ENCODE data around the gene ARHGAP24.
"Not testable (repeated sequence)": the region's sequence is repeated elsewhere in the genome, so short reads cannot be mapped to it uniquely, and the experiment has no call there.

Gene ARHGAP24

GRCh38 chr4:85956293-85956945 is 481.5 kb downstream of the ARHGAP24 start:
- no peak for TF ChIP-seq CTCF (IDR thresholded peaks at IDR 0.05; ENCODE audit: poor library complexity, severe bottlenecking)
- Histone ChIP-seq H3K9me3 (ENCODE audit: severe bottlenecking) (no peaks in the 10 kb centered on the region), H3K4me1 (ENCODE audit: insufficient read depth, poor library complexity, severe bottlenecking) (peaks cover 12% of the 10 kb centered on the region), H3K27me3 (ENCODE audit: insufficient read depth, poor library complexity, severe bottlenecking) (no peaks in the 10 kb centered on the region), H3K27ac (ENCODE audit: poor library complexity, severe bottlenecking) (no peak overlapping the region), H3K36me3 (ENCODE audit: low read depth) (no peaks in the 10 kb centered on the region), H3K4me3 (ENCODE audit: severe bottlenecking) (no peak overlapping the region)
- DNase-seq (ENCODE audit: low spot score) (no peak), ATAC-seq (ENCODE audit: low read depth) (no peak)

GRCh38 chr4:85961887-85962286 is 486.9 kb downstream of the ARHGAP24 start:
- DNase-seq (ENCODE audit: low spot score) (no peak), ATAC-seq (ENCODE audit: low read depth) (no peak)
- no peak overlapping the region for H3K27ac ChIP-seq (ENCODE audit: poor library complexity, severe bottlenecking)
- no peaks in the 10 kb centered on the region for H3K4me1 ChIP-seq (ENCODE audit: insufficient read depth, poor library complexity, severe bottlenecking)
- H3K4me3 ChIP-seq (ENCODE audit: severe bottlenecking) = no peak overlapping the region
- no peaks in the 10 kb centered on the region for H3K27me3 ChIP-seq (ENCODE audit: insufficient read depth, poor library complexity, severe bottlenecking)
- H3K9me3 ChIP-seq (ENCODE audit: severe bottlenecking) = no peaks in the 10 kb centered on the region
- no peaks in the 10 kb centered on the region for H3K36me3 ChIP-seq (ENCODE audit: low read depth)
- no peak for TF ChIP-seq CTCF (IDR thresholded peaks at IDR 0.05; ENCODE audit: poor library complexity, severe bottlenecking)

GRCh38 chr4:85963231-85963630 is 488.3 kb downstream of the ARHGAP24 start:
- no peak for TF ChIP-seq CTCF (IDR thresholded peaks at IDR 0.05; ENCODE audit: poor library complexity, severe bottlenecking)
- H3K4me3 ChIP-seq (ENCODE audit: severe bottlenecking) = no peak overlapping the region
- no peaks in the 10 kb centered on the region for H3K4me1 ChIP-seq (ENCODE audit: insufficient read depth, poor library complexity, severe bottlenecking)
- ATAC-seq (ENCODE audit: low read depth) (no peak), DNase-seq (ENCODE audit: low spot score) (no peak)
- H3K27ac ChIP-seq (ENCODE audit: poor library complexity, severe bottlenecking) = no peak overlapping the region
- H3K27me3 ChIP-seq (ENCODE audit: insufficient read depth, poor library complexity, severe bottlenecking) = no peaks in the 10 kb centered on the region
- no peaks in the 10 kb centered on the region for H3K36me3 ChIP-seq (ENCODE audit: low read depth)
- H3K9me3 ChIP-seq (ENCODE audit: severe bottlenecking) = no peaks in the 10 kb centered on the region

GRCh38 chr4:85964298-85964697 is 489.3 kb downstream of the ARHGAP24 start:
- Histone ChIP-seq H3K4me3 (ENCODE audit: severe bottlenecking) (no peak overlapping the region), H3K4me1 (ENCODE audit: insufficient read depth, poor library complexity, severe bottlenecking) (no peaks in the 10 kb centered on the region), H3K9me3 (ENCODE audit: severe bottlenecking) (no peaks in the 10 kb centered on the region), H3K27ac (ENCODE audit: poor library complexity, severe bottlenecking) (no peak overlapping the region), H3K36me3 (ENCODE audit: low read depth) (no peaks in the 10 kb centered on the region), H3K27me3 (ENCODE audit: insufficient read depth, poor library complexity, severe bottlenecking) (no peaks in the 10 kb centered on the region)
- ATAC-seq (ENCODE audit: low read depth) = no peak
- no peak for DNase-seq (ENCODE audit: low spot score)
- TF ChIP-seq CTCF (IDR thresholded peaks at IDR 0.05; ENCODE audit: poor library complexity, severe bottlenecking) = peak; percentile 10

- H3K27me3 ChIP-seq (ENCODE audit: insufficient read depth, poor library complexity, severe bottlenecking); H3K27ac ChIP-seq (ENCODE audit: poor library complexity, severe bottlenecking); H3K4me3 ChIP-seq (ENCODE audit: severe bottlenecking); ATAC-seq (ENCODE audit: low read depth); H3K9me3 ChIP-seq (ENCODE audit: severe bottlenecking); DNase-seq (ENCODE audit: low spot score); H3K4me1 ChIP-seq (ENCODE audit: insufficient read depth, poor library complexity, severe bottlenecking); H3K36me3 ChIP-seq (ENCODE audit: low read depth): not testable (repeated sequence)
Observed at GRCh38 chr4:85965017-85965416, 490.1 kb downstream of the ARHGAP24 start.
